Kidney (tissue), 14 donors: ENCODE measurements around the gene SBF1. TPM values are rescaled to one million over a fixed set of nuclear protein-coding genes. Genes with fewer than 3 reads are reported as not detected.
"Not testable (repeated sequence)": the region's sequence is repeated elsewhere in the genome, so short reads cannot be mapped to it uniquely, and the experiment has no call there.

Source experiments
- DNase-seq, 5 donors: peaks; one replicate each; pipeline ENCODE4 v3.0.0-alpha.2; 2013 to 2020
- FAIRE-seq: peaks from 2 replicates; lab custom pipeline; 2012; peaks lifted over from hg19 to GRCh38; lab: Jason Lieb, UNC
- H3K27ac ChIP-seq, 2 donors: one replicate each; pipeline ENCODE4 v1.7.0; 2013; ENCODE audit warnings: low read depth in 2 of 2, low read length in 2 of 2, inconsistent platforms in 1 of 2
- H3K27me3 ChIP-seq: one replicate; pipeline ENCODE4 v1.7.1; 2013; ENCODE audit warnings: low read length, inconsistent platforms; ENCODE audit not compliant: control insufficient read depth, insufficient read depth
- H3K36me3 ChIP-seq, 3 donors: one replicate each; pipeline versions ENCODE4 v1.7.0 to v1.7.1; 2013; ENCODE audit warnings: low read length in 3 of 3, control low read depth in 1 of 3, inconsistent platforms in 1 of 3; ENCODE audit not compliant: insufficient read depth in 3 of 3, control insufficient read depth in 2 of 3
- H3K4me1 ChIP-seq, 3 donors: one replicate each; pipeline versions ENCODE4 v1.7.0 to v1.7.1; 2013; ENCODE audit warnings: low read length in 3 of 3, inconsistent platforms in 1 of 3, low read depth in 1 of 3; ENCODE audit not compliant: control insufficient read depth in 2 of 3, insufficient read depth in 2 of 3
- H3K4me3 ChIP-seq, 3 donors: one replicate each; pipeline versions ENCODE4 v1.7.0 to v1.8.1; 2013; ENCODE audit warnings: low read length in 3 of 3, control low read depth in 1 of 3, inconsistent platforms in 1 of 3
- H3K9ac ChIP-seq, 3 donors: one replicate each; pipeline versions ENCODE4 v1.7.0 to v1.7.1; 2013; ENCODE audit warnings: low read length in 3 of 3, control low read depth in 1 of 3, inconsistent platforms in 1 of 3
- H3K9me3 ChIP-seq, 3 donors: one replicate each; pipeline versions ENCODE4 v1.7.0 to v1.7.1; 2013; ENCODE audit warnings: low read length in 3 of 3, control low read depth in 1 of 3, inconsistent platforms in 1 of 3; ENCODE audit not compliant: control insufficient read depth in 2 of 3, insufficient read depth in 1 of 3
- CTCF ChIP-seq: IDR thresholded peaks from 3 replicates; pipeline ENCODE4 v1.5.1; 2012; ENCODE audit warnings: mild to moderate bottlenecking, moderate library complexity, borderline replicate concordance; ENCODE audit not compliant: insufficient read depth; ENCODE audit errors: extremely low read depth
- intact Hi-C: fragments of 100-400 bp; cut with DNase I; formaldehyde crosslinking; loops from one replicate; pipeline ENCODE4 v1.11.1; 2022
- polyA plus RNA-seq: library from polyadenylated mRNA; stranded (reverse); fragments of 350-450 nt; fragmentation: Illumina TruSeq; extraction: RNeasy Lipid Tissue Mini Kit (QIAGEN cat#74804); gene quantifications from one replicate; pipeline ENCODE4 v1.2.3, GENCODE V29; 2014; ENCODE audit warnings: low read depth, low replicate concordance; ENCODE audit not compliant: insufficient read depth
- total RNA-seq: library from RNA; stranded (reverse); fragmentation: NEBNext Ultra II Directional; extraction: Animal tissue kit (Norgen Biotek cat#: 25700); gene quantifications from one replicate; pipeline ENCODE4 v1.2.1, GENCODE V29; 2021
- donor health status: control.
- donor health status: control.
- donor health status: control.
- donor health status: control.
- donor health status: control.
- donor health status: DM: yes; HTN: yes; CAD: no.
- donor health status: Normal renal cell carcinoma (clear cell type).

SBF1 gene
- total and polyA plus RNA-seq, 2 donors from 2014 or later: 18.1 to 73.9 TPM

DNA sequence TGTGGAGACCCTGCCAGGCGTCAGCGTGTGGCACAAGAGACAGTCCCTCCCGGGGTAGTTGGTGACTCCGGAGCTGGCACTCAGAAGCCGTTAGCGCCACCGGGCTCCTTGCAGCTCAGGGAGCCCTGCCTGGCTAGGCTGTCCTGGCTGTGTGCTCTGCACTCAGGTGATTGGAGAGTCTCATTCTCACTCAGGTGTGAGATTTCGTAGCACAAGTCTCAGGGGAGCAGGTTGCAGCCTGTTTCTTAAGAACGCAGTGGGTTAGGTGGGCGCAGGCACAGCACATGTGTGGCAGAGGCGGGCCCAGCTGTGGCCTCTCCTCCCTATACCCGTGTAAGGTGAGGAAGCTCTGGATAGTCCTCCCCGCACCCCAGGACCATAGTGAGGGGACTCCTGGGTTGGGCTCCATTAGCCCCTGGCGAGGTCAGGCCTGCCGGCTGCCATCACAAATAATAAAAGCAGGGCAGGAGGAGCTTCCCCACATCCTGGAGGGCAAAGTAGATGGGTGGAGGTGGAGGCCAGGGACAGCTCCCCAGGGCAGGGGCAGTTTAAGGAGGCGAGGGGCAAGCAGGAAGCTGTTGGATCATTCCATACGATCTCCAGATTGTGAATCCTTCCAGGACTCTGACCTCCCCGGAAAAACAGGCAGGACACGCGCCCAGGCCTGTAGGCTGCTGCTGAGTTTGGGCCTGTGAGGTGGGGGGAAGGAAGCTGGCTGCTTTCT lies 39.4 kb downstream of the SBF1 start:
- Histone ChIP-seq H3K36me3 (peaks cover 0 to 38% (median 26%) of the 10 kb centered on the region in 3 donors), H3K4me3 (no peak overlapping the region), H3K9ac (no peak overlapping the region), H3K9me3 (no peaks in the 10 kb centered on the region), H3K4me1 (no peaks in the 10 kb centered on the region), H3K27me3 (no peaks in the 10 kb centered on the region), H3K27ac (no peak overlapping the region)
- no peak for TF ChIP-seq CTCF
- FAIRE-seq (no peak), DNase-seq (peak in 1 of 5 donors; percentile 51)
- intact Hi-C loops: no loop called here

DNA sequence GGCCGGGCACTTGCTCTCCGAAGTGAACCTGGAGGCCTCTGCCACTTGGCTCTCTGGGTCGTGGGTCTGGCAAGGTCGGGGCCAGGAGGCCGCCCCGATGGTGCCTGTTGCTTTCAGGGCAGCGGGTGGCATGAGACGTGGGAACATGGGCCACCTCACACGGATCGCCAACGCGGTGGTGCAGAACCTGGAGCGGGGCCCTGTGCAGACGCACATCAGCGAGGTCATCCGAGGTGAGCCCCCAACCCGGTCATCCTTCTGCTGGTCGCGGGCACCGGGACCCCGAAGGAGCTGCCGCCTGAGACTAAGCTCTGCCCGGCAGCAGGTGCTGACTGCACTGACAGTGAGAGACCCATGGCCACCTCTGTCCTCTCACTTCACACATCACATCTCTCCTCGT lies 40.0 kb downstream of the SBF1 start:
- Histone ChIP-seq H3K9ac (no peak overlapping the region), H3K4me3 (no peak overlapping the region), H3K27me3 (no peaks in the 10 kb centered on the region), H3K36me3 (peaks cover 0 to 41% (median 30%) of the 10 kb centered on the region in 3 donors), H3K4me1 (no peaks in the 10 kb centered on the region), H3K9me3 (no peaks in the 10 kb centered on the region), H3K27ac (no peak overlapping the region)
- TF ChIP-seq CTCF: no peak
- FAIRE-seq (no peak), DNase-seq (peak in 1 of 5 donors; percentile 77)
- intact Hi-C loops: no loop called here

- DNase-seq: peak in 1 of 5 donors; percentile 65
- H3K4me1 ChIP-seq, H3K4me3 ChIP-seq, H3K9me3 ChIP-seq, H3K9ac ChIP-seq, H3K27ac ChIP-seq, intact Hi-C loops, FAIRE-seq, H3K27me3 ChIP-seq: not testable (repeated sequence)
- H3K36me3 ChIP-seq: peaks cover 0 to 44% (median 27%) of the 10 kb centered on the region in 3 donors
Observed at GRCh38 chr22:50432877-50433510, 41.8 kb downstream of the SBF1 start.

DNA sequence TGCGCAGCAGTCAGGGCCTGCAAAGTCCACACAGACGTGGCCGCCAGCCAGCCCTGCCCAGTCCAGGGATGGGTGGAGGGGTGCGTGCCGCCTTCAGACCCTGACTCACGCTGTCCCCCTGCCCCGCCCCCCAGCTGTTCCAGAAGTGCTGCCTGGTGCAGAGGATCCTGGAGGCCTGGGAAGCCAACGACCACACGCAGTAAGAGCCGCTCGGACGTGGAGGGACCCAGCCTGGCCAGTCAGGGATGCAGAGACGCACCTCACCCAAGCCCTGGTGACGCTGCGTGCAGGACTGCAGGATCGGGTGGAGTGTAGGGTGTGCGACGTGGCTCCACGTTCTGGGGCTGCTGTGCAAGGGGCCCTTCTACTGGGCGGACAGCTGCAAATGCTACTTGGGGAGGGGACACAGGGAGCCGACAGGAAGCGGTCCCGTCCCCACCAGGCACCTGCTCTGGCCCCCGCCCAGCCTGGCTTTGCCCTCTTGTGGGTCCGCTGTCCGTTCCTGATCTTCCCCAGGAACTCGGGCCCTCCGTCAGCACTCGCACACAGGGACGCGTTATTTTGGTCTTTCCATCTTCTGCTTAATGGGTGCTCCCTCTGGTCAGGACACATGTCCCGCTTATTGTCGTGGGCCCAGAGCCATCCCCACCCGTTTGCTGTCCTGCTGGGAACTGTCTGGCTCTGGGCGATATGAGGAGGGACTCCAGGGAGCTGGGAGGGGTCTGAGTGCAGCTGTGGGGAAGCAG lies 42.5 kb downstream of the SBF1 start:
- FAIRE-seq: no peak

More for the DNA sequence above, 42.5 kb downstream of the SBF1 start:
- Histone ChIP-seq H3K4me1 (no peaks in the 10 kb centered on the region), H3K27ac (no peak overlapping the region), H3K4me3 (no peak overlapping the region), H3K27me3 (no peaks in the 10 kb centered on the region), H3K36me3 (peaks cover 0 to 41% (median 23%) of the 10 kb centered on the region in 3 donors), H3K9me3 (no peaks in the 10 kb centered on the region), H3K9ac (no peak overlapping the region)
- intact Hi-C loops: no loop called here
- DNase-seq: peak in 1 of 5 donors; percentile 59
- no peak for TF ChIP-seq CTCF
